Measurements from ENCODE around the gene ABCC5.

DNA sequence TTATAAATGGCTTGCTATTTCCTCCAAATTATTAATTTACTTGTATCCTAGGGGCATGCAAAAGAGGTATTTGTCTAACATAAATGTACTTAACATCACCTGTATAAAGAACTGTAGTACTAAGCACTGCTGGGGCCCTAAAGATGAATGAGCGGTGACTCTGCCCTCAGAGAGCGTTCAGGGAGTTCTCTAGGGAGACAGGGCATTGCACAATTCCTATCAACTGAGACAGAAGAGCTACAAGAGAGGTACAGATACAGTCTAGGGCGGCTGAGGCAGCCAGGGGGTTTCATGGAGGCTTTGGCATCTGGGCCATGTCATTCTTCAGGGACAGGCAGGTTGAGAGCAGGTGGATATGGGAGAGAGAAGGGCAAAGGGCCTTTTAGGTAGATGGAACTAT is 93.1 kb downstream of the ABCC5 start:
- TF ChIP-seq, protein P1, sequence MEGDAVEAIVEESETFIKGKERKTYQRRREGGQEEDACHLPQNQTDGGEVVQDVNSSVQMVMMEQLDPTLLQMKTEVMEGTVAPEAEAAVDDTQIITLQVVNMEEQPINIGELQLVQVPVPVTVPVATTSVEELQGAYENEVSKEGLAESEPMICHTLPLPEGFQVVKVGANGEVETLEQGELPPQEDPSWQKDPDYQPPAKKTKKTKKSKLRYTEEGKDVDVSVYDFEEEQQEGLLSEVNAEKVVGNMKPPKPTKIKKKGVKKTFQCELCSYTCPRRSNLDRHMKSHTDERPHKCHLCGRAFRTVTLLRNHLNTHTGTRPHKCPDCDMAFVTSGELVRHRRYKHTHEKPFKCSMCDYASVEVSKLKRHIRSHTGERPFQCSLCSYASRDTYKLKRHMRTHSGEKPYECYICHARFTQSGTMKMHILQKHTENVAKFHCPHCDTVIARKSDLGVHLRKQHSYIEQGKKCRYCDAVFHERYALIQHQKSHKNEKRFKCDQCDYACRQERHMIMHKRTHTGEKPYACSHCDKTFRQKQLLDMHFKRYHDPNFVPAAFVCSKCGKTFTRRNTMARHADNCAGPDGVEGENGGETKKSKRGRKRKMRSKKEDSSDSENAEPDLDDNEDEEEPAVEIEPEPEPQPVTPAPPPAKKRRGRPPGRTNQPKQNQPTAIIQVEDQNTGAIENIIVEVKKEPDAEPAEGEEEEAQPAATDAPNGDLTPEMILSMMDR (IDR thresholded peaks at IDR 0.05): no peak
- TF ChIP-seq POLR2A (IDR thresholded peaks at IDR 0.05): no peak
- TF ChIP-seq EP300 (IDR thresholded peaks at IDR 0.05): no peak

All from tibial nerve (tissue), 4 donors.